Jurkat, Clone E6-1 (cell line): ENCODE measurements around the gene NSMCE3.
A peak's percentile ranks its signal among the peaks of the same experiment; 100 is the strongest.

ENCODE experiments used
- DNase-seq: peaks from one replicate; pipeline ENCODE4 v3.0.0-alpha.2; 2011; ENCODE audit warnings: low read depth, low spot score
- H3K4me3 ChIP-seq: 2 replicates; pipeline ENCODE4 v1.5.1; 2011; ENCODE audit warnings: mild to moderate bottlenecking, low read length, control low read depth, moderate library complexity

NSMCE3 gene

GRCh38 chr15:29272219-29272618 is 2.6 kb upstream of the NSMCE3 start:
- DNase-seq, result no peak
- no peak overlapping the region for H3K4me3 ChIP-seq

- no peak for DNase-seq
- H3K4me3 ChIP-seq, result no peak overlapping the region
Measured at GRCh38 chr15:29270976-29271375, 1.4 kb upstream of the NSMCE3 start.

GRCh38 chr15:29270169-29270955 is 740 bp upstream of the NSMCE3 start:
- H3K4me3 ChIP-seq, result peak overlapping the region; percentile 78
- DNase-seq, result no peak

GRCh38 chr15:29268706-29269484 is 727 bp downstream of the NSMCE3 start:
- peak; percentile 8 for DNase-seq
- H3K4me3 ChIP-seq, result peak overlapping the region; percentile 78

- H3K4me3 ChIP-seq, result no peak overlapping the region
- no peak for DNase-seq
Measured at GRCh38 chr15:29266052-29266582, 3.5 kb downstream of the NSMCE3 start.

GRCh38 chr15:29263289-29263688 is 6.3 kb downstream of the NSMCE3 start:
- DNase-seq, result no peak
- no peak overlapping the region for H3K4me3 ChIP-seq

- H3K4me3 ChIP-seq, result no peak overlapping the region
- no peak for DNase-seq
Measured at GRCh38 chr15:29262738-29263137, 6.9 kb downstream of the NSMCE3 start.

- no peak overlapping the region for H3K4me3 ChIP-seq
Measured at GRCh38 chr15:29260896-29261295, 8.7 kb downstream of the NSMCE3 start.

GRCh38 chr15:29259233-29259632 is 10.4 kb downstream of the NSMCE3 start:
- H3K4me3 ChIP-seq, result no peak overlapping the region

More at GRCh38 chr15:29260896-29261295, 8.7 kb downstream of the NSMCE3 start:
- DNase-seq, result no peak

GRCh38 chr15:29252234-29252633 is 17.4 kb downstream of the NSMCE3 start:
- H3K4me3 ChIP-seq, result no peak overlapping the region
- no peak for DNase-seq

More at GRCh38 chr15:29259233-29259632, 10.4 kb downstream of the NSMCE3 start:
- DNase-seq, result no peak

GRCh38 chr15:29244544-29244943 is 25.1 kb downstream of the NSMCE3 start:
- H3K4me3 ChIP-seq, result no peak overlapping the region
- no peak for DNase-seq

- no peak overlapping the region for H3K4me3 ChIP-seq
- DNase-seq, result no peak
Measured at GRCh38 chr15:29244123-29244522, 25.5 kb downstream of the NSMCE3 start.

GRCh38 chr15:29242456-29243242 is 27.0 kb downstream of the NSMCE3 start:
- H3K4me3 ChIP-seq, result no peak overlapping the region
- no peak for DNase-seq

GRCh38 chr15:29241207-29241606 is 28.4 kb downstream of the NSMCE3 start:
- H3K4me3 ChIP-seq, result no peak overlapping the region

GRCh38 chr15:29239395-29239794 is 30.2 kb downstream of the NSMCE3 start:
- no peak overlapping the region for H3K4me3 ChIP-seq
- DNase-seq, result no peak

More at GRCh38 chr15:29241207-29241606, 28.4 kb downstream of the NSMCE3 start:
- DNase-seq, result no peak

GRCh38 chr15:29233566-29233965 is 36.1 kb downstream of the NSMCE3 start:
- no peak for DNase-seq
- H3K4me3 ChIP-seq, result no peak overlapping the region

- H3K4me3 ChIP-seq, result no peak overlapping the region
- no peak for DNase-seq
Measured at GRCh38 chr15:29226436-29227208, 43.0 kb downstream of the NSMCE3 start.

GRCh38 chr15:29225534-29226234 is 43.9 kb downstream of the NSMCE3 start:
- H3K4me3 ChIP-seq, result no peak overlapping the region
- no peak for DNase-seq
